A673 (cell line): ENCODE measurements around the gene MIPOL1. TPM values are rescaled to one million over a fixed set of nuclear protein-coding genes. Genes with fewer than 3 reads are reported as not detected.

Source experiments
- BruUV-seq: library from RNA; stranded (reverse); fragments of 400-500 nt; replicated peaks from 2 replicates; lab custom pipeline; 2021; lab: Mats Ljungman, UMichigan
- CTCF ChIA-PET: fragments of 300-600 bp; sonication (Branson Sonifier 250); formaldehyde crosslinking; loops from one replicate; lab custom pipeline; 2022; ENCODE audit warnings: antibody characterized with exemption; lab: Charles Lee
- POLR2A ChIA-PET: fragments of 300-600 bp; sonication (Branson Sonifier 250); formaldehyde crosslinking; loops from one replicate; lab custom pipeline; 2022; ENCODE audit warnings: antibody characterized with exemption; ENCODE audit not compliant: low non-redundant PET; lab: Charles Lee
- DNase-seq: peaks from one replicate; pipeline ENCODE4 v3.0.0-alpha.2; 2015; ENCODE audit warnings: low spot score
- H3K27ac ChIP-seq: fragments of 200-600 bp; sonication (generic); 2 replicates; pipeline ENCODE4 v1.5.1; 2016; ENCODE audit warnings: mixed run types, low read depth, mild to moderate bottlenecking, mixed read lengths, antibody characterized with exemption, low read length; ENCODE audit not compliant: poor library complexity, severe bottlenecking
- H3K27me3 ChIP-seq: fragments of 200-600 bp; sonication (generic); replicated peaks from 2 replicates; pipeline ENCODE4 v1.6.1; 2017; ENCODE audit warnings: mixed run types, low read depth, mild to moderate bottlenecking, mixed read lengths, antibody characterized with exemption, low read length; ENCODE audit not compliant: insufficient read depth, poor library complexity
- H3K36me3 ChIP-seq: fragments of 200-600 bp; sonication (generic); 2 replicates; pipeline ENCODE4 v1.6.1; 2016; ENCODE audit warnings: mixed run types, mild to moderate bottlenecking, mixed read lengths, antibody characterized with exemption, low read length; ENCODE audit not compliant: insufficient read depth, poor library complexity, severe bottlenecking
- H3K4me1 ChIP-seq: fragments of 200-600 bp; sonication (generic); 2 replicates; pipeline ENCODE4 v1.6.1; 2017; ENCODE audit warnings: mixed run types, mild to moderate bottlenecking, mixed read lengths, antibody characterized with exemption, low read length; ENCODE audit not compliant: insufficient read depth, poor library complexity, severe bottlenecking
- H3K4me3 ChIP-seq: fragments of 200-600 bp; sonication (generic); 2 replicates; pipeline ENCODE4 v1.5.1; 2016; ENCODE audit warnings: low read depth, mixed run types, mild to moderate bottlenecking, mixed read lengths, low read length; ENCODE audit not compliant: poor library complexity, severe bottlenecking
- H3K9me3 ChIP-seq: fragments of 200-600 bp; sonication (generic); 2 replicates; pipeline ENCODE4 v1.6.1; 2016; ENCODE audit warnings: mixed run types, low read depth, mild to moderate bottlenecking, mixed read lengths, antibody characterized with exemption, low read length; ENCODE audit not compliant: poor library complexity, severe bottlenecking
- CTCF ChIP-seq: fragments of 300-800, 200-600 bp; sonication (generic); conservative IDR thresholded peaks from 2 replicates; pipeline ENCODE4 v1.5.1; 2017; ENCODE audit warnings: low read depth, mild to moderate bottlenecking, antibody characterized with exemption, low read length, moderate library complexity, mixed read lengths
- EZH2 ChIP-seq: fragments of 200-600 bp; sonication (generic); IDR thresholded peaks from 2 replicates; pipeline ENCODE4 v1.6.1; 2017; ENCODE audit warnings: borderline replicate concordance, low read depth, mild to moderate bottlenecking, mixed read lengths, antibody characterized with exemption, low read length; ENCODE audit not compliant: poor library complexity, severe bottlenecking
- intact Hi-C: fragments of 100-400 bp; cut with micrococcal nuclease; formaldehyde crosslinking; loops from one replicate; pipeline ENCODE4 v1.10.0; 2022; ENCODE audit not compliant: unreplicated experiment
- total RNA-seq: library from RNA; stranded (reverse); gene quantifications from 2 replicates; pipeline ENCODE4 v1.2.3, GENCODE V29; 2021

The MIPOL1 gene
- total RNA-seq, 1 experiment from 2014 or later = 15.0 TPM

- Histone ChIP-seq H3K4me3 (no peak overlapping the region), H3K4me1 (no peaks in the 10 kb centered on the region), H3K27ac (no peak overlapping the region), H3K27me3 (no peaks in the 10 kb centered on the region), H3K9me3 (peaks cover 14% of the 10 kb centered on the region), H3K36me3 (no peaks in the 10 kb centered on the region)
- no TSS peak for BruUV-seq
- CTCF ChIA-PET = no interaction called here
- no peak for DNase-seq
- no peak for TF ChIP-seq EZH2
- no peak for TF ChIP-seq CTCF
- intact Hi-C loops = no loop called here
- POLR2A ChIA-PET = no interaction called here
Measured at GRCh38 chr14:37210448-37210847, 12.7 kb downstream of the MIPOL1 start.

DNA sequence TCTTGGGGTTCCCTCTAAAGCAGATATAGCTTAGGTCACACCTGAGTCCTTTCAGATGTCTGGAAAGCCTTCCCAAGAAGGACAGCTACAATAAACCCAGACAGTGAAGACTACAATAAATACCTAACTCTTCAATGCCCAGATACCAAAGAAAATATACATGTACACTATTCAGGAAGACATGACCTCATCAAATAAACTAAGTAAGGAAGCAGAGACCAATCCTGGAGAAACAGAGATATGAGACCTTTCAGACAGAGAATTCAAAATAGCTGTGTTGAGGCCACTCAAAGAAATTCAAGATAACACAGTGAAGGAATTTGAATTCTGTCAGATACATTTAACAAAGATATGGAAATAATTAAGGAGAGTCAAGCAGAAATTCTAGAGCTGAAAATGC, 15.3 kb downstream of the MIPOL1 start:
- Histone ChIP-seq H3K27ac (no peak overlapping the region), H3K4me1 (no peaks in the 10 kb centered on the region), H3K4me3 (no peak overlapping the region), H3K36me3 (no peaks in the 10 kb centered on the region), H3K27me3 (no peaks in the 10 kb centered on the region), H3K9me3 (no peaks in the 10 kb centered on the region)
- CTCF ChIA-PET = no interaction called here
- no peak for DNase-seq
- POLR2A ChIA-PET = no interaction called here
- intact Hi-C loops = no loop called here
- TF ChIP-seq EZH2 = no peak
- no peak for TF ChIP-seq CTCF
- BruUV-seq = no TSS peak

DNA sequence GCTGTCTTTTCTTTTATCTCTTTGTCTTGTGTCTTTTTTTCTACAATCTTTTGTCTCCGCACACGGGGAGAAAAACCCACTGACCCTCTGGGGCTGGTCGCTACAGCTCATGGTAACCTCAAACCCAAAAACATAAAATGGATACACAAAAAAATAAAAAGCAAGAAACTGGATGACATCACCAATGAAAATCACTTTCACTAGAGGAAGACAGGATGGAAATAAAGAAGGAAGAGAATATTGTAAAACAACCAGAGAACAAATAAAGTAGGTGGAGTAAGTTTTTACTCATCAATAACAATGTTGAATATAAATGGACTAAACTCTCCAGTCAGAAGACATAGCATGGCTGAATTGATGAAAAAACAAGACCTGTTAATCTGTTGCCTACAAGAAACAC, 17.6 kb downstream of the MIPOL1 start:
- H3K4me3 ChIP-seq = no peak overlapping the region
- no peaks in the 10 kb centered on the region for H3K36me3 ChIP-seq
- BruUV-seq = no TSS peak
- CTCF ChIA-PET = no interaction called here
- no peak overlapping the region for H3K27ac ChIP-seq
- POLR2A ChIA-PET = no interaction called here
- intact Hi-C loops = no loop called here
- H3K9me3 ChIP-seq = no peaks in the 10 kb centered on the region
- TF ChIP-seq EZH2 (no peak), CTCF (no peak)
- H3K27me3 ChIP-seq = no peaks in the 10 kb centered on the region
- no peaks in the 10 kb centered on the region for H3K4me1 ChIP-seq
- no peak for DNase-seq
